Measurements from ENCODE around the gene MSI2.

MSI2 gene

GRCh38 chr17:57328109-57328882, 72.0 kb downstream of the MSI2 start:
- TF ChIP-seq CTCF (IDR thresholded peaks at IDR 0.05; ENCODE audit: insufficient read depth, low read depth, low read length, missing control alignments) = no peak
- no peak for DNase-seq (ENCODE audit: low read depth)
- H3K4me3 ChIP-seq (ENCODE audit: low read depth, low read length) = no peak overlapping the region

DNA sequence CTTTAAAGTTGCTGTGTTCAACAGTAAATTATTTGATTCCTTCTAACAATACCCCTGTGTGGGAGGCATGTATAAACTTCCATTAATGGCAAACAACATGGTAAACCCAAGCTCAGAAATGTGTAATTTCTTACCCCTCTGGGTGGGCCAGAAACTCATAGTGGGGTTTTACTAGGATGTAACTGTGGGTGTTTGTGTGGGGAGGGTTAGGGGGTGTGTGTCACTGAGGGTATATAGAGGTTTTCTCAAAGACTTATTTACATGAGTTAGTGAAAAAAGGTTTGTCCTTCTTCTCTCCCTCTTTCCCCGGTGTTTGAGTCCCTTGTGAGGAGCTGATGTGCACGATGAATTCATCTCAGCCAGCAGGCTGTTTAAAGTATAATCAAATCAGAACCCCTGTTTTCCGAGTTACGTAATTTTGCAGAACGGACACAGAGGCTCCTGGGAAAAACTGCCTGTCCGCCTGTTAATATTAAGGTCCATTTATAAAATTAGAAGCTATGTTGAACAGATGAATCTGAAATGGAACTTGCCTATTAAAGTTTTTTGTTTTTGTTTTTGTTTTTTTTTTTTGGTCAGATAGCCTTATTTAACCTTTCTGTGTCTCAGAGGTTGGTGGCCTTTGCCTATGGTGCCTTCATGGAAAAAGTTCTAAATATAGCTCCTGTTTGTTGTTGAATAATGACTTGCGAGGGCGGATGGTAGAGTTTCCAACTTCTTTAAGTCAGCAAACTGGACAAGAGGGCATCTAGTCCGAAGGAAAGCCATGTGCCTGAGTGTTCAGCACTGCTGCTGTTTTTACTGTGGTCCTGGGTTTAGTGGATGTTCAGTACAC, 73.3 kb downstream of the MSI2 start:
- TF ChIP-seq CTCF (IDR thresholded peaks at IDR 0.05; ENCODE audit: insufficient read depth, low read depth, low read length, missing control alignments) = no peak
- no peak for DNase-seq (ENCODE audit: low read depth)
- H3K4me3 ChIP-seq (ENCODE audit: low read depth, low read length) = no peak overlapping the region

- H3K4me3 ChIP-seq (ENCODE audit: low read depth, low read length) = no peak overlapping the region
- TF ChIP-seq CTCF (IDR thresholded peaks at IDR 0.05; ENCODE audit: insufficient read depth, low read depth, low read length, missing control alignments) = no peak
These were observed 74.3 kb downstream of the MSI2 start for GRCh38 chr17:57330587-57330986.

GRCh38 chr17:57331423-57331822, 75.1 kb downstream of the MSI2 start:
- H3K4me3 ChIP-seq (ENCODE audit: low read depth, low read length) = no peak overlapping the region
- no peak for TF ChIP-seq CTCF (IDR thresholded peaks at IDR 0.05; ENCODE audit: insufficient read depth, low read depth, low read length, missing control alignments)
- no peak for DNase-seq (ENCODE audit: low read depth)

More at GRCh38 chr17:57330587-57330986, 74.3 kb downstream of the MSI2 start:
- no peak for DNase-seq (ENCODE audit: low read depth)

DNA sequence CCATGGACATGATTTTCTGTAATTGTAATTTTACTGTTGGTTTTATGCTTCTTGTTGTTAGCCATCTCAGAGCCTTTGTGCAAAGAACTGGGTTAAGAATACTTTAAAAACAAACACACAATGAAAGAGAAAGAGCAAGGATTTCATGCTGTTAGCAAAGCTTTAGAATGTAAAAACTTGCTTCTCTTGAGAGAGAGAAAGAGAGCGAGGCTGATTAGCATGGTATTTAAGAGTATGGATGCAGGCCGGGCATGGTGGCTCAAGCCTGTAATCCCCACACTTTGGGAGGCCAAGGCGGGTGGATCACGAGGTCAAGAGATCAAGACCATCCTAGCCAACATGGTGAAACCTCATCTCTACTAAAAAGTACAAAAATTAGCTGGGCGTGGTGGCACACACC, 76.2 kb downstream of the MSI2 start:
- H3K4me3 ChIP-seq (ENCODE audit: low read depth, low read length) = no peak overlapping the region
- DNase-seq (ENCODE audit: low read depth) = no peak
- no peak for TF ChIP-seq CTCF (IDR thresholded peaks at IDR 0.05; ENCODE audit: insufficient read depth, low read depth, low read length, missing control alignments)

DNA sequence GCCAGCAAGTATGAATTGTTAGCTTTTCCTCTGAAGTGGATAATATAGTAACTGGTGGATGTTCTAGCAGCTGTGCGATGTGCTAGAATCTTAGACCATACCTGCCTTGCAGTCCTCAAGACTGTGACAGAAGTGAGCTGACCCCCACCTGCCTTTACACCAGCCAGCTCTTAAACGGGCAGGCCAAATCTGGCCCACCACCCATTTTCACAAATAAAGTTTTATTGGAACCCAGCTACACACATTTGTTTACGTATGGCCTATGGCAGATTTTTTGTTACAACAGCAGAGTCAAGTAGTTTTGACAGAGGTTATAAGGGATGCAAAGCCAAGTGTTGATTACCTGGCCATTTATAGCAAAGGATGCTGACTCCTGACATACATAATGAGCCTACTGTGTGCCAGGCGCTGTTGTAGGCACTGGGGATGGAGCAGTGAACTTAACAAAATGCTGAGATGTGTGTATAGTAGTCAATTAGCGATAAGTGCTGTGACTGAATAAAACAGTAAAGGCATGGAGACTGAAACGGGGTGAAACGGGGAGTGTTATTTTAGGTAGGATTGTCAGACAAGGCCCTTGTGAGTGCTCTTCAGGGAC, 79.0 kb downstream of the MSI2 start:
- no peak for TF ChIP-seq CTCF (IDR thresholded peaks at IDR 0.05; ENCODE audit: insufficient read depth, low read depth, low read length, missing control alignments)
- H3K4me3 ChIP-seq (ENCODE audit: low read depth, low read length) = no peak overlapping the region
- no peak for DNase-seq (ENCODE audit: low read depth)
